ENCODE data around the gene SMIM33. TPM values are rescaled to one million over a fixed set of nuclear protein-coding genes. Genes with fewer than 3 reads are reported as not detected.
A peak's percentile ranks its signal among the peaks of the same experiment; 100 is the strongest.

Gene SMIM33
- total RNA-seq, 1 donor from 2014 or later, result not detected

GRCh38 chr5:139472386-139473030 lies 1.7 kb downstream of the SMIM33 start:
- intact Hi-C loops (cut with DNase I), result loop anchor here (5.0 kb wide), 1 partner anchor 35 kb away; the partner anchor contains the start of gene DNAJC18
- Histone ChIP-seq H3K27ac (peak overlapping the region; percentile 66), H3K27me3 (no peaks in the 10 kb centered on the region), H3K36me3 (peaks cover 0 to 19% of the 10 kb centered on the region in 2 donors), H3K9me3 (no peaks in the 10 kb centered on the region), H3K4me1 (peaks cover 33% of the 10 kb centered on the region), H3K4me3 (no peak overlapping the region)
- TF ChIP-seq POLR2AphosphoS5 (IDR thresholded peaks at IDR 0.05; ENCODE audit: insufficient read depth in 1 of 2, low read depth in 1 of 2) (no peak), CTCF (IDR thresholded peaks at IDR 0.05) (no peak), POLR2A (IDR thresholded peaks at IDR 0.05) (no peak)
- DNase-seq (ENCODE audit: extremely low spot score in 2 of 2), result no peak

- intact Hi-C loops (cut with DNase I), result loop anchor here (5.0 kb wide), 1 partner anchor 36 kb away; the partner anchor contains the start of gene DNAJC18
- DNase-seq (ENCODE audit: extremely low spot score in 2 of 2), result no peak
- Histone ChIP-seq H3K9me3 (no peaks in the 10 kb centered on the region), H3K27me3 (no peaks in the 10 kb centered on the region), H3K36me3 (peaks cover 0 to 25% of the 10 kb centered on the region in 2 donors), H3K4me1 (peaks cover 33% of the 10 kb centered on the region), H3K27ac (peak overlapping the region; percentile 66), H3K4me3 (no peak overlapping the region)
- TF ChIP-seq CTCF (IDR thresholded peaks at IDR 0.05) (no peak), POLR2A (IDR thresholded peaks at IDR 0.05) (no peak), POLR2AphosphoS5 (IDR thresholded peaks at IDR 0.05; ENCODE audit: insufficient read depth in 1 of 2, low read depth in 1 of 2) (no peak)
These were observed 2.3 kb downstream of the SMIM33 start for GRCh38 chr5:139473105-139473504.

- DNase-seq (ENCODE audit: extremely low spot score in 2 of 2), result no peak
- H3K9me3 ChIP-seq, result no peaks in the 10 kb centered on the region
- H3K4me3 ChIP-seq, result no peak overlapping the region
- peak overlapping the region; percentile 66 for H3K27ac ChIP-seq
- intact Hi-C loops (cut with DNase I), result loop anchor here (5.0 kb wide), 1 partner anchor 36 kb away; the partner anchor contains the start of gene DNAJC18
- TF ChIP-seq CTCF (IDR thresholded peaks at IDR 0.05) (no peak), POLR2AphosphoS5 (IDR thresholded peaks at IDR 0.05; ENCODE audit: insufficient read depth in 1 of 2, low read depth in 1 of 2) (peak; percentile 23 to 57), POLR2A (IDR thresholded peaks at IDR 0.05) (no peak)
- H3K27me3 ChIP-seq, result no peaks in the 10 kb centered on the region
- H3K4me1 ChIP-seq, result peaks cover 33% of the 10 kb centered on the region
- peaks cover 0 to 30% of the 10 kb centered on the region in 2 donors for H3K36me3 ChIP-seq
These were observed 2.8 kb downstream of the SMIM33 start for GRCh38 chr5:139473565-139473964.

- Histone ChIP-seq H3K27ac (peak overlapping the region; percentile 35), H3K4me1 (peaks cover 36% of the 10 kb centered on the region), H3K27me3 (no peaks in the 10 kb centered on the region), H3K9me3 (no peaks in the 10 kb centered on the region), H3K4me3 (no peak overlapping the region), H3K36me3 (peaks cover 0 to 33% of the 10 kb centered on the region in 2 donors)
- intact Hi-C loops (cut with DNase I), result loop anchor here (5.0 kb wide), 1 partner anchor 38 kb away; the partner anchor contains the start of gene DNAJC18
- no peak for TF ChIP-seq POLR2AphosphoS5 (IDR thresholded peaks at IDR 0.05; ENCODE audit: insufficient read depth in 1 of 2, low read depth in 1 of 2)
- TF ChIP-seq CTCF (IDR thresholded peaks at IDR 0.05), result no peak
- no peak for TF ChIP-seq POLR2A (IDR thresholded peaks at IDR 0.05)
- no peak for DNase-seq (ENCODE audit: extremely low spot score in 2 of 2)
These were observed 4.3 kb downstream of the SMIM33 start for GRCh38 chr5:139474890-139475791.
